Duodenal mucosa (tissue), 2 donors: Measurements from ENCODE around the gene CFAP43.

Source experiments
- H3K27ac ChIP-seq: one replicate; pipeline ENCODE4 v1.7.0; 2013; ENCODE audit warnings: low read depth, low read length
- H3K27me3 ChIP-seq, 2 donors: one replicate each; pipeline ENCODE4 v1.7.0; 2013; ENCODE audit warnings: low read length in 2 of 2, control low read depth in 1 of 2; ENCODE audit not compliant: insufficient read depth in 2 of 2, control insufficient read depth in 1 of 2
- H3K36me3 ChIP-seq, 2 donors: one replicate each; pipeline ENCODE4 v1.7.0; 2013; ENCODE audit warnings: low read length in 2 of 2, control low read depth in 1 of 2; ENCODE audit not compliant: insufficient read depth in 2 of 2, control insufficient read depth in 1 of 2
- H3K4me1 ChIP-seq, 2 donors: one replicate each; pipeline ENCODE4 v1.7.0; 2013; ENCODE audit warnings: low read length in 2 of 2, control low read depth in 1 of 2; ENCODE audit not compliant: insufficient read depth in 2 of 2, control insufficient read depth in 1 of 2
- H3K4me3 ChIP-seq, 2 donors: one replicate each; pipeline ENCODE4 v1.7.0; 2013; ENCODE audit warnings: low read length in 2 of 2, low read depth in 1 of 2
- H3K9ac ChIP-seq, 2 donors: one replicate each; pipeline ENCODE4 v1.7.0; 2013; ENCODE audit warnings: low read length in 2 of 2, low read depth in 1 of 2
- H3K9me3 ChIP-seq, 2 donors: one replicate each; pipeline ENCODE4 v1.7.0; 2013; ENCODE audit warnings: low read length in 2 of 2, control low read depth in 1 of 2; ENCODE audit not compliant: control insufficient read depth in 1 of 2

Gene CFAP43

DNA sequence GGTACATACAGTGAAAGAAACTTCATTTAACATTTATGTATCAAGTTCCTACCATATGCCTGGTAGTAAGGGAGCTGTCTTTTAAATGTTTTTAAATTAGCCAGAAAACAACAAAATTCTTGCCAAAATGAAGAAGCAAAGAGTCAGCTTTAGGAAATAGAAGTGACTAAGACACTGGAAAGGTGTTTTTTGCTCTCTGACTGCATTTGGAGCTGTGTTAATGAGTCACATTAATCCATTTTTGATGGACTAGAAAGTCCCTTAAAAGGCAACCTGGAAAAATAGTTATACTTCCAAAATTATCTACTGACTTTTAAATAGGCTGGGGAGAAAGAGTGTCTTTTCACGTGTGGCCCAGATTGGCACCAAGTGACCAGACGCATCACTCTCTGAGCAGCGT, 142.5 kb downstream of the CFAP43 start:
- Histone ChIP-seq H3K4me3 (no peak overlapping the region), H3K4me1 (peaks cover 5 to 16% of the 10 kb centered on the region in 2 donors), H3K9ac (no peak overlapping the region), H3K9me3 (no peaks in the 10 kb centered on the region), H3K27ac (no peak overlapping the region), H3K27me3 (no peaks in the 10 kb centered on the region), H3K36me3 (no peaks in the 10 kb centered on the region)

DNA sequence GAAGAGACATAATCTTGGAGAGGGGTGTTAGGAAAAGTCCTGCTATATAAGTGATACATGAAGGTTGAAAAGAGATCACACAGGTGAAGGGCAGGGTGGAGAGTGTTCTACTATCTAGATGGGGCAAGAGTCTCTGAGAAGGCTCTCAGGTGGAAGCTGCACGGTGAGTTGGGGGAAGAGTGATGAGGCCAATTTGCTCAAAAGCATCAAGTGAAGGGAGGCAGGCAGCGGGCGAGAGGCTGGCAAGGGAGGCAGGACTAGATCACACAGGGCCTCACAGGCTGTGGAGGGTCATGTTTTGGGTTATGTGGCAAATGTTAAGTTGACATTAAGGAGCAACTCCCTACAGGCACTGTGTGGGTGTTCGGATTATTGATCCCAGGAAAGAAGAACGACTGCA, 143.9 kb downstream of the CFAP43 start:
- H3K36me3 ChIP-seq, result no peaks in the 10 kb centered on the region
- H3K9me3 ChIP-seq, result no peaks in the 10 kb centered on the region
- no peak overlapping the region for H3K4me3 ChIP-seq
- no peak overlapping the region for H3K27ac ChIP-seq
- H3K9ac ChIP-seq, result no peak overlapping the region
- H3K27me3 ChIP-seq, result no peaks in the 10 kb centered on the region
- H3K4me1 ChIP-seq, result peaks cover 5 to 16% of the 10 kb centered on the region in 2 donors

DNA sequence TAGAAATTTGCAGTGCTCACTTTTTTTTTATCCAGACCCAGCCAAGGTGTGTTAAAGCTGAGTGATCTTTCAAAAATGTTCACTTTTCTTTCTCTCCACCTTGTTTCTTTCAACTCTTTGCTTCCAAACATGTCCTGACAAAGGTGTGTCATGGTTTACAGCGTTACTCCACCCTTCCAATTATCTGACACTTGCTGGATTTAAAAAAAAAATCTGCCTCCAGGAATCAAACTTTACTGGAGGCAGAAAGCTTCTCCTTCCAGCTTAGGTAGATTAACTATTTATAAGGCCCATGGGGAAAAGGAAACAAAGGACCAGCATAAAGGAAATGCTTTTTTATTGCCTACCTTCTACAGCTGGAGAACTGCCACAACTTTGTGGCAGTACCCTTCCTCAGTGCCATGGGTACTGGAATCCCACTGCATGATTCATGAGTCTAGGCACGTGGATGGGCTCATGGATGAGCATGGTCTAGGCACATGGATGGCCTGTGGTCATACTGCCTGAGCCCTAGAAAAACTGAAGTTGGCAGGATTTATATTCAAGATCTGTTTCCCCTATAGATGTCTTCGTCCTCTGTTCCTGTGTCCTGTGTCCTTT, 146.3 kb downstream of the CFAP43 start, which contains the start of gene COL17A1:
TSS of gene COL17A1 (minus strand) at position 80 of the 600 bp plus-strand sequence. CDS start 5,207 bp downstream, outside the sequence.
- Histone ChIP-seq H3K9ac (peak within 1 kb of the TSS in 1 of 2 donors; percentile 4), H3K36me3 (no peaks in the 10 kb centered on the region), H3K4me1 (peaks cover 5 to 16% of the 10 kb centered on the region in 2 donors), H3K4me3 (peak within 1 kb of the TSS in 1 of 2 donors; percentile 41), H3K9me3 (no peaks in the 10 kb centered on the region), H3K27ac (no peak within 1 kb of the TSS), H3K27me3 (no peaks in the 10 kb centered on the region)

DNA sequence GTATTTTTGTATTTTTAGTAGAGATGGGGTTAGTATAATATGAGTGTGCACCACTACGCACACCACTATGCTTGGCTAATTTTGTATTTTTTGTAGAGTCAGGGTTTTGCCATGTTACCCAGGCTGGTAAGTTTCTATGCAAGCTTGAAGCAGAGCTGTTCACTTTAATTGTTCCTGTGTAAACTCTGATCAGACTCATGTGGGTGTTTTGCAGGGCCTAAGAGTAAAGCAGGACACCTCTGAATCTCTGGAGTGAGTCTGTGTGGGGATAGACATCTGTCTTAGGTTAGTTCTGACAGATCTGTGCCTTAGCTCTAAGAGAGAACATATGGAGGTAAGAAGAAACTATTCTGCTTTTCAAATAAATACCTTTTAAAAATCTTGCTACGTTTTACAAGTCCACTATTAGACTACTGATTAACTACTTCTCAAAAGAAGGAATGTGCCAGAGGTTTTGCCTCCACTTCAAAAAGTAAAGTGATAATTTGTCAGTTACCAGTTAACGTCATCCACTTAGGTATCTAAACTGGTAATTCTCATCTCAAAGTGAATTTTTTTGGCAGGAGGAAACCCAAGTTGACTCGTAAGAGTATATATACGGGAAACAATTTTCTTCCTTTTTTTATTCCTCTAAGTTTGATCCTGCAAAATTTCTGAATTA, 147.6 kb downstream of the CFAP43 start:
- Histone ChIP-seq H3K27ac (no peak overlapping the region), H3K9me3 (no peaks in the 10 kb centered on the region), H3K9ac (peak overlapping the region in 1 of 2 donors; percentile 4), H3K27me3 (no peaks in the 10 kb centered on the region), H3K4me1 (peaks cover 5 to 24% of the 10 kb centered on the region in 2 donors), H3K36me3 (no peaks in the 10 kb centered on the region), H3K4me3 (peak overlapping the region in 1 of 2 donors; percentile 41)

DNA sequence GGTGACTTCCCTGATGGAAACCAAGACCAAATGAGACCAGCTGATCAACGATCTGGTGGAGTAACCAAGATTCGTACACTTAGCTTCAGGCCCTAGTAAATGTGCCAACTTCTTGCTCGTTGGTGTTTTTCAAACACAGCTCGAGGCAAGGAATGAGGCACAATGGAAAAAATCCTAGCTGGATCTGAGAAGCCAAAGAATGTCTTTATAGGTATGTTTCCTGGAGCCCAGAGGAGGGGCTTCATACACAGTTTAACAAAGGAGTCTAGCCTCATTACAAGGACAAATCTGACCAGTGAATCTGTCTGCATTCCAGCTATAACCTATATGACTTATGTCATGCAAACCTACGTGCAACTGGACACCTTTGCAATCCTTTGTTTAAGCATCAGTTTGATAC, 150.2 kb downstream of the CFAP43 start:
- H3K27ac ChIP-seq, result no peak overlapping the region
- H3K9me3 ChIP-seq, result no peaks in the 10 kb centered on the region
- no peak overlapping the region for H3K4me3 ChIP-seq

DNA sequence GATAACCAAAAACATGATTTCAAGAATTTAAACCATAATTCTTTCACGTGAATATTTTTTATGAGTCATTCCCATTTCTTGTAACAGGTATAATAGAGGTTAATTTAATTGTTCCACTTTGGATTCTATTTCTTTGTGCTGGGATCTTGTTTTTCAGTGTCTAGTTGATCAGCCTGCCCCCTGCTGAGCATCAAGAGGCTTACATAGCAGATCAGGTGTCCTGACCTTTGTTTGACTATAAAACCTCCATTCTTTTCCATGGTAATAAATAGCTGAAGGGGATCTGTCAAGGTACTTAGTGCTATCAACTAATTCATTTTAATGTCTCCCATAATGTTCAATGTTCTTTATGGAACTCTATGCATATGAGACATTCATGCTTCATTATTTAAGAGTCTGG, 151.4 kb downstream of the CFAP43 start:
- H3K27me3 ChIP-seq, result no peaks in the 10 kb centered on the region
- H3K4me1 ChIP-seq, result peaks cover 8 to 26% of the 10 kb centered on the region in 2 donors
- H3K36me3 ChIP-seq, result no peaks in the 10 kb centered on the region
- no peak overlapping the region for H3K27ac ChIP-seq
- H3K9me3 ChIP-seq, result no peaks in the 10 kb centered on the region
- H3K9ac ChIP-seq, result no peak overlapping the region
- no peak overlapping the region for H3K4me3 ChIP-seq

More for the DNA sequence above, 150.2 kb downstream of the CFAP43 start:
- peaks cover 9 to 30% of the 10 kb centered on the region in 2 donors for H3K4me1 ChIP-seq
- H3K36me3 ChIP-seq, result no peaks in the 10 kb centered on the region
- no peak overlapping the region for H3K9ac ChIP-seq
- no peaks in the 10 kb centered on the region for H3K27me3 ChIP-seq
